ENCODE measurements around the gene OR9K2. TPM values are rescaled to one million over a fixed set of nuclear protein-coding genes. Genes with fewer than 3 reads are reported as not detected.

OR9K2 gene, protein sequence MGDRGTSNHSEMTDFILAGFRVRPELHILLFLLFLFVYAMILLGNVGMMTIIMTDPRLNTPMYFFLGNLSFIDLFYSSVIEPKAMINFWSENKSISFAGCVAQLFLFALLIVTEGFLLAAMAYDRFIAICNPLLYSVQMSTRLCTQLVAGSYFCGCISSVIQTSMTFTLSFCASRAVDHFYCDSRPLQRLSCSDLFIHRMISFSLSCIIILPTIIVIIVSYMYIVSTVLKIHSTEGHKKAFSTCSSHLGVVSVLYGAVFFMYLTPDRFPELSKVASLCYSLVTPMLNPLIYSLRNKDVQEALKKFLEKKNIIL
- not detected in 2 replicates for total RNA-seq

DNA sequence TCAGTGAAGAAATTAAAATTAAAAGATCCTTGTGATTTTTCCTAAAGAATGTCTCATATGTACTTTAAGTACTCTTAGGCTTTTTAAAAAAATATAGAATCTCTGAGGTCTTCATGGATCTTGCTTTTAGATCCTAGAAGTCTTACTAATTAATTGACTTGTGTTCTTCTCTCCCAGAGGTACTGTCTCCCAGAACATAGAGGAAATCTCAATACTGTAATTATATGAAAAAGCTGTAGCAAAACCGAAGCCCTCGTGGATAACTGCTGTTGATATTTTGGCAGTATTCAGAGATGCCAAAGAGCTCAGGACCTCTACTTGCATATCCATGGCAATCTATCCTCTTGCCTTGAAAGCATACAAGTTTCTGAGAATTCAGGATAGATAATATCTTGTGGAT lies at the start of gene OR9K2:
Gene OR9K2, plus strand, starts transcription at position 301 of the 400 bp plus-strand sequence. CDS start 3,429 bp downstream, outside the sequence.

Other genes with a start within 250 kb of the OR9K2 start
- gene TESPA1, start 141.6 kb upstream of the OR9K2 start, total RNA-seq, result not detected in 2 replicates
- gene NEUROD4, start 106.4 kb upstream of the OR9K2 start, total RNA-seq, result not detected in 2 replicates
- not detected in 2 replicates for gene OR10A7, start 94.6 kb downstream of the OR9K2 start, total RNA-seq
- gene OR6C74, start 118.2 kb downstream of the OR9K2 start, total RNA-seq, result not detected in 2 replicates
- not detected in 2 replicates for gene OR6C6, start 170.2 kb downstream of the OR9K2 start, total RNA-seq
- not detected in 2 replicates for gene OR6C1, start 187.9 kb downstream of the OR9K2 start, total RNA-seq
- not detected in 2 replicates for gene OR6C3, start 204.3 kb downstream of the OR9K2 start, total RNA-seq
- gene OR6C75, start 236.6 kb downstream of the OR9K2 start, total RNA-seq, result not detected in 2 replicates